SH-SY5Y (cell line): ENCODE measurements around the gene SPC24.

ENCODE experiments used
- GATA2 ChIP-seq: IDR thresholded peaks from 2 replicates; pipeline ENCODE4 v1.6.1; 2011; ENCODE audit warnings: mild to moderate bottlenecking, low read depth, low read length
- GATA3 ChIP-seq: IDR thresholded peaks from 2 replicates; pipeline ENCODE4 v1.6.1; 2011; ENCODE audit warnings: low read depth, mild to moderate bottlenecking, low read length, moderate library complexity

DNA sequence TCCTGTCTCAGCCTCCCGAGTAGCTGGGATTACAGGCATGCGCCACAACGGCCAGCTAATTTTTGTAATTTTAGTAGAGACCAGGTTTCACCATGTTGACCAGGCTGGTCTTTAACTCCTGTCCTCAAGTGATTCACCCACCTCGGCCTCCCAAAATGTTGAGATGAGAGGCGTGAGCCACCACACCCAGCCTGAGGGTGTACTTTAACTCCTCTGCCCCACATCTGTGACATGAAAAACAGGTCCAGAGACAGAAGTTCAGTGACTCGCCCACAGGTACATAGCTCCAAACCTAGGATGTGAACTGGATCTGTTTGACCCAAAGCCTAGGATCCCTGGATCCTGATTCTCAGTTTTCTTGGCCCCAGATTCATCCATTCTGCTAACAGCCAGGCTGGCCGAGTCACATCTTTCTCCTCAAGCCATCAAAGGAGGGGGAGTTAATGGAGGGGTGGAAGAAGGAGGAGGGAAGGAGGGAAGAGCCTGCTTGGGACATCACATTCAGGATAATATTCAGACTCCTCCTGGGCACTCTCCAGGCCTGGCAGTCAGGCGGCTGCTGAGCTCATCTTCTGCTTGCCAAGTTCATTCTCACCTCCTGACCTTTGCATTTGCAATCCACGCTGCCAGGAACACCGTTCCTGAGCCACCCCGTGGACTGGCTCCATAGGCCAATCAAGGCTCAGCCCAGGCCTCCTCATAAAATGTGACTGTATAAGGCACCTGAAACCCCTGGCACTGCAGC lies 3.1 kb downstream of the SPC24 start:
- TF ChIP-seq GATA2: no peak
- TF ChIP-seq GATA3: no peak
